GM23338 (cell line): ENCODE measurements around the gene RPS6KB1. TPM values are rescaled to one million over a fixed set of nuclear protein-coding genes. Genes with fewer than 3 reads are reported as not detected.

ENCODE experiments used
- ATAC-seq: fragments of 200-7000 bp; cut with Tn5 transposase; 3 replicates; pipeline ENCODE4 v1.9.1; 2020
- DNase-seq: peaks from one replicate; pipeline ENCODE4 v3.0.0-alpha.2; 2015; ENCODE audit warnings: low spot score
- H2AFZ ChIP-seq: fragments of 200-600 bp; sonication (generic); 2 replicates; pipeline ENCODE4 v1.8.0; 2016; ENCODE audit warnings: antibody characterized with exemption, mild to moderate bottlenecking, moderate library complexity
- H3F3A ChIP-seq: fragments of 200-600 bp; sonication (generic); replicated peaks from 2 replicates; pipeline ENCODE4 v1.8.0; 2017; ENCODE audit warnings: antibody characterized with exemption, mixed run types, low read depth
- H3K27ac ChIP-seq: fragments of 200-600 bp; sonication (generic); 2 replicates; pipeline ENCODE4 v1.6.1; 2016; ENCODE audit warnings: low read depth
- H3K27me3 ChIP-seq: fragments of 200-600 bp; sonication (generic); 2 replicates; pipeline ENCODE4 v1.8.0; 2016; ENCODE audit warnings: mild to moderate bottlenecking, mixed run types, moderate library complexity; ENCODE audit not compliant: insufficient read depth
- H3K36me3 ChIP-seq: fragments of 200-600 bp; sonication (generic); 2 replicates; pipeline ENCODE4 v1.8.0; 2016; ENCODE audit warnings: mild to moderate bottlenecking; ENCODE audit not compliant: insufficient read depth
- H3K4me1 ChIP-seq: fragments of 200-600 bp; sonication (generic); 2 replicates; pipeline ENCODE4 v1.8.0; 2016; ENCODE audit warnings: mild to moderate bottlenecking, moderate library complexity; ENCODE audit not compliant: insufficient read depth
- H3K4me2 ChIP-seq: fragments of 200-600 bp; sonication (generic); 2 replicates; pipeline ENCODE4 v1.7.1; 2017; ENCODE audit warnings: mixed run types
- H3K4me3 ChIP-seq: fragments of 200-600 bp; sonication (generic); 2 replicates; pipeline ENCODE4 v1.6.1; 2016; ENCODE audit warnings: mixed run types
- H3K79me2 ChIP-seq: fragments of 200-600 bp; sonication (generic); replicated peaks from 2 replicates; pipeline ENCODE4 v1.8.0; 2017; ENCODE audit warnings: mild to moderate bottlenecking; ENCODE audit not compliant: insufficient read depth
- H3K9me2 ChIP-seq: fragments of 200-600 bp; sonication (generic); 2 replicates; pipeline ENCODE4 v1.8.0; 2017; ENCODE audit not compliant: insufficient read depth
- H4K20me1 ChIP-seq: fragments of 200-600 bp; sonication (generic); replicated peaks from 2 replicates; pipeline ENCODE4 v1.8.0; 2017; ENCODE audit warnings: mild to moderate bottlenecking; ENCODE audit not compliant: insufficient read depth
- H3K27ac Mint-ChIP-seq: 2 replicates; pipeline ENCODE4 v1.8.0; 2020; ENCODE audit warnings: inconsistent platforms, mild to moderate bottlenecking, moderate library complexity, mixed read lengths
- H3K27me3 Mint-ChIP-seq: 3 replicates; pipeline ENCODE4 v1.8.0; 2022; ENCODE audit warnings: low read depth, mild to moderate bottlenecking, moderate library complexity, mixed read lengths, inconsistent platforms; ENCODE audit not compliant: insufficient read depth, poor library complexity
- H3K36me3 Mint-ChIP-seq: 3 replicates; pipeline ENCODE4 v1.8.0; 2021; ENCODE audit warnings: low read depth, mild to moderate bottlenecking, inconsistent platforms, moderate library complexity, mixed read lengths
- H3K4me1 Mint-ChIP-seq: 3 replicates; pipeline ENCODE4 v1.8.0; 2020; ENCODE audit warnings: mild to moderate bottlenecking, inconsistent platforms, mixed read lengths
- H3K4me3 Mint-ChIP-seq: 3 replicates; pipeline ENCODE4 v1.8.0; 2021; ENCODE audit warnings: moderate library complexity, mild to moderate bottlenecking, inconsistent platforms, mixed read lengths
- H3K9me3 Mint-ChIP-seq: 3 replicates; pipeline ENCODE4 v1.8.0; 2020; ENCODE audit warnings: moderate library complexity, mild to moderate bottlenecking, inconsistent platforms, mixed read lengths
- EZH2phosphoT487 ChIP-seq: fragments of 200-600 bp; sonication (generic); IDR thresholded peaks from one replicate; pipeline ENCODE4 v1.8.1; 2018; ENCODE audit warnings: antibody characterized with exemption; ENCODE audit not compliant: unreplicated experiment
- polyA plus RNA-seq: library from polyadenylated mRNA; unstranded; fragments of >200 nt; fragmentation: Nextera tagmentation; extraction: Ambion mirVana; gene quantifications from 2 replicates; pipeline ENCODE4 v1.2.1, GENCODE V29; 2016
- total RNA-seq: library from RNA; depleted of rRNA; stranded (reverse); fragments of >200 nt; shearing (Covaris generic); gene quantifications from 2 replicates; pipeline ENCODE4 v1.2.3, GENCODE V29; 2014
- TF ChIP-seq, protein P1 (sequence below): fragments of 250-450 bp; sonication (Bioruptor Pico); IDR thresholded peaks from 2 replicates; pipeline ENCODE4 v1.5.0; 2020; ENCODE audit warnings: mild to moderate bottlenecking, moderate library complexity
- TF ChIP-seq, protein P2 (sequence below): IDR thresholded peaks from one replicate; pipeline ENCODE4 v1.6.1; 2018; ENCODE audit warnings: antibody characterized with exemption; ENCODE audit not compliant: unreplicated experiment
- TF ChIP-seq, protein P3 (sequence below), 2 experiments: fragments of 200-600 bp in 1 of 2; sonication (generic) in 1 of 2; conservative IDR thresholded peaks; 2 replicates each; pipeline versions ENCODE4 v1.5.1 to v1.6.1; 2016 to 2017; ENCODE audit warnings: antibody characterized with exemption in 2 of 2, low read depth in 2 of 2, mild to moderate bottlenecking in 2 of 2, moderate library complexity in 1 of 2

The RPS6KB1 gene
- total and polyA plus RNA-seq, 2 experiments from 2014 or later, result 19.5 to 21.7 TPM

DNA sequence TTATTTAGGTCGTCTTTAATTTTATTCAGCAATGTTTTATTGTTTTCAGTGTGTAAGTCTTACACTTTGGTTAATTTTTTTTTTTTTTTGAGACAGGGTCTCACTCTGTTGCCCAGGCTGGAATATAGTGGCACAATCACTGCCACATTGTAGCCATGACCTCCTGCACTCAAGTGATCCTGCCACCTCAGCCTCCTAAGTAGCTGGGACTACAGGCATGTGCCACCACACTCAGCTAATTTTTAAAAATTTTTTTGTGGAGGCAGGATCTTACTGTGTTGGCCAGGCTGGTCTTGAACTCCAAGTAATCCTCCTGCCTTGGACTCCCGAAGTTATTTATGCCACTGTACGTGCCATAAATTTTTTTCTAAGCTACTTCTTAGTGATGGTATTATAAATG, 14.5 kb downstream of the RPS6KB1 start:
- H3K27me3 Mint-ChIP-seq, result peaks cover 2% of the 10 kb centered on the region
- no peak overlapping the region for H3K4me3 ChIP-seq
- H3K36me3 ChIP-seq, result no peaks in the 10 kb centered on the region
- H3K4me1 Mint-ChIP-seq, result no peaks in the 10 kb centered on the region
- ATAC-seq, result no peak
- H3K27me3 ChIP-seq, result no peaks in the 10 kb centered on the region
- no peaks in the 10 kb centered on the region for H3K4me1 ChIP-seq
- peaks cover under 1% of the 10 kb centered on the region; the same call in 1 of the 2 replicates for H4K20me1 ChIP-seq
- H2AFZ ChIP-seq, result no peak overlapping the region
- no peak overlapping the region for H3K4me2 ChIP-seq
- no peaks in the 10 kb centered on the region for H3F3A ChIP-seq
- no peaks in the 10 kb centered on the region for H3K9me3 Mint-ChIP-seq
- DNase-seq, result no peak
- no peak overlapping the region for H3K27ac ChIP-seq
- no peak overlapping the region for H3K27ac Mint-ChIP-seq
- H3K79me2 ChIP-seq, result peaks cover 41% of the 10 kb centered on the region
- H3K4me3 Mint-ChIP-seq, result no peak overlapping the region
- H3K9me2 ChIP-seq, result no peaks in the 10 kb centered on the region
- H3K36me3 Mint-ChIP-seq, result no peaks in the 10 kb centered on the region; the same call in 2 of the 3 replicates
- TF ChIP-seq, protein P1, sequence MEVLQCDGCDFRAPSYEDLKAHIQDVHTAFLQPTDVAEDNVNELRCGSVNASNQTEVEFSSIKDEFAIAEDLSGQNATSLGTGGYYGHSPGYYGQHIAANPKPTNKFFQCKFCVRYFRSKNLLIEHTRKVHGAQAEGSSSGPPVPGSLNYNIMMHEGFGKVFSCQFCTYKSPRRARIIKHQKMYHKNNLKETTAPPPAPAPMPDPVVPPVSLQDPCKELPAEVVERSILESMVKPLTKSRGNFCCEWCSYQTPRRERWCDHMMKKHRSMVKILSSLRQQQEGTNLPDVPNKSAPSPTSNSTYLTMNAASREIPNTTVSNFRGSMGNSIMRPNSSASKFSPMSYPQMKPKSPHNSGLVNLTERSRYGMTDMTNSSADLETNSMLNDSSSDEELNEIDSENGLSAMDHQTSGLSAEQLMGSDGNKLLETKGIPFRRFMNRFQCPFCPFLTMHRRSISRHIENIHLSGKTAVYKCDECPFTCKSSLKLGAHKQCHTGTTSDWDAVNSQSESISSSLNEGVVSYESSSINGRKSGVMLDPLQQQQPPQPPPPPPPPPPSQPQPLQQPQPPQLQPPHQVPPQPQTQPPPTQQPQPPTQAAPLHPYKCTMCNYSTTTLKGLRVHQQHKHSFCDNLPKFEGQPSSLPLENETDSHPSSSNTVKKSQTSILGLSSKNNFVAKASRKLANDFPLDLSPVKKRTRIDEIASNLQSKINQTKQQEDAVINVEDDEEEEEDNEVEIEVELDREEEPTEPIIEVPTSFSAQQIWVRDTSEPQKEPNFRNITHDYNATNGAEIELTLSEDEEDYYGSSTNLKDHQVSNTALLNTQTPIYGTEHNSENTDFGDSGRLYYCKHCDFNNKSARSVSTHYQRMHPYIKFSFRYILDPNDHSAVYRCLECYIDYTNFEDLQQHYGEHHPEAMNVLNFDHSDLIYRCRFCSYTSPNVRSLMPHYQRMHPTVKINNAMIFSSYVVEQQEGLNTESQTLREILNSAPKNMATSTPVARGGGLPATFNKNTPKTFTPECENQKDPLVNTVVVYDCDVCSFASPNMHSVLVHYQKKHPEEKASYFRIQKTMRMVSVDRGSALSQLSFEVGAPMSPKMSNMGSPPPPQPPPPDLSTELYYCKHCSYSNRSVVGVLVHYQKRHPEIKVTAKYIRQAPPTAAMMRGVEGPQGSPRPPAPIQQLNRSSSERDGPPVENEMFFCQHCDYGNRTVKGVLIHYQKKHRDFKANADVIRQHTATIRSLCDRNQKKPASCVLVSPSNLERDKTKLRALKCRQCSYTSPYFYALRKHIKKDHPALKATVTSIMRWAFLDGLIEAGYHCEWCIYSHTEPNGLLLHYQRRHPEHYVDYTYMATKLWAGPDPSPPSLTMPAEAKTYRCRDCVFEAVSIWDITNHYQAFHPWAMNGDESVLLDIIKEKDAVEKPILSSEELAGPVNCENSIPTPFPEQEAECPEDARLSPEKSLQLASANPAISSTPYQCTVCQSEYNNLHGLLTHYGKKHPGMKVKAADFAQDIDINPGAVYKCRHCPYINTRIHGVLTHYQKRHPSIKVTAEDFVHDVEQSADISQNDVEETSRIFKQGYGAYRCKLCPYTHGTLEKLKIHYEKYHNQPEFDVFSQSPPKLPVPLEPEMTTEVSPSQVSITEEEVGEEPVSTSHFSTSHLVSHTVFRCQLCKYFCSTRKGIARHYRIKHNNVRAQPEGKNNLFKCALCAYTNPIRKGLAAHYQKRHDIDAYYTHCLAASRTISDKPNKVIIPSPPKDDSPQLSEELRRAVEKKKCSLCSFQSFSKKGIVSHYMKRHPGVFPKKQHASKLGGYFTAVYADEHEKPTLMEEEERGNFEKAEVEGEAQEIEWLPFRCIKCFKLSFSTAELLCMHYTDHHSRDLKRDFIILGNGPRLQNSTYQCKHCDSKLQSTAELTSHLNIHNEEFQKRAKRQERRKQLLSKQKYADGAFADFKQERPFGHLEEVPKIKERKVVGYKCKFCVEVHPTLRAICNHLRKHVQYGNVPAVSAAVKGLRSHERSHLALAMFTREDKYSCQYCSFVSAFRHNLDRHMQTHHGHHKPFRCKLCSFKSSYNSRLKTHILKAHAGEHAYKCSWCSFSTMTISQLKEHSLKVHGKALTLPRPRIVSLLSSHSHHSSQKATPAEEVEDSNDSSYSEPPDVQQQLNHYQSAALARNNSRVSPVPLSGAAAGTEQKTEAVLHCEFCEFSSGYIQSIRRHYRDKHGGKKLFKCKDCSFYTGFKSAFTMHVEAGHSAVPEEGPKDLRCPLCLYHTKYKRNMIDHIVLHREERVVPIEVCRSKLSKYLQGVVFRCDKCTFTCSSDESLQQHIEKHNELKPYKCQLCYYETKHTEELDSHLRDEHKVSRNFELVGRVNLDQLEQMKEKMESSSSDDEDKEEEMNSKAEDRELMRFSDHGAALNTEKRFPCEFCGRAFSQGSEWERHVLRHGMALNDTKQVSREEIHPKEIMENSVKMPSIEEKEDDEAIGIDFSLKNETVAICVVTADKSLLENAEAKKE (CRISPR knock-in tag), result no peak

DNA sequence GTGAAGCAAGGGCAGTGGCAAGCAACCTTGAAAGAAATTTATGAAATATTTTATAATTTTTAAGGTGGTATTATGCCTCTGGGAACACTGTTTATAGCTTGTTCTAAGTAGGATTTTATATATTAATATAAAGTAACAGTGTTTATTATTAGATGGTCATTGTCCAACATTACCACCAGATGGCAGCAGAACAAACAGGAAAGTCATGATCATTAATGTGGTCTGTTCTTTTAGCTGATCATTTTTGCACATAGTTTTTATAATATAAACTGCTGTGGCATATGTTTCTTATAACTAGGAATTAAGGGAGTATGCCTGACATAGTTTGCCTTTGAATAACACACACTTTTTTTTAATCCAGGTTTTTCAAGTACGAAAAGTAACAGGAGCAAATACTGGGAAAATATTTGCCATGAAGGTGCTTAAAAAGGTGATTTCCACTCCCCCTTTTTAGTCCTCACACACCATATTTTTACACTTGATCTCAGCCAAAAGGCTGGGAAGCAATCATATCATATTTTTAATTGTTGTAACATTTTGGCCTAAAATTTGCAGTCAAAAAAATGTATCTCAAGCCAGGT, 21.4 kb downstream of the RPS6KB1 start:
- Histone ChIP-seq H3F3A (0 out of 2 replicates have a peak, but pooled peaks cover 7% of the 10 kb centered on the region), H3K4me1 (no peaks in the 10 kb centered on the region), H3K4me3 (no peak overlapping the region), H3K27ac (no peak overlapping the region), H3K36me3 (peaks cover 8% of the 10 kb centered on the region; the same call in 1 of the 2 replicates), H3K9me2 (no peaks in the 10 kb centered on the region), H3K27me3 (no peaks in the 10 kb centered on the region), H4K20me1 (peaks cover 5% of the 10 kb centered on the region; the same call in 1 of the 2 replicates), H3K79me2 (no peaks in the 10 kb centered on the region), H2AFZ (no peak overlapping the region), H3K4me2 (no peak overlapping the region)
- Mint-ChIP-seq H3K9me3 (no peaks in the 10 kb centered on the region), H3K27ac (no peak overlapping the region), H3K36me3 (peaks cover 17% of the 10 kb centered on the region), H3K27me3 (peaks cover 2% of the 10 kb centered on the region), H3K4me3 (no peak overlapping the region), H3K4me1 (no peaks in the 10 kb centered on the region)
- ATAC-seq (no peak), DNase-seq (peak; percentile 61)
- no peak for TF ChIP-seq EZH2phosphoT487
- TF ChIP-seq, protein P2, sequence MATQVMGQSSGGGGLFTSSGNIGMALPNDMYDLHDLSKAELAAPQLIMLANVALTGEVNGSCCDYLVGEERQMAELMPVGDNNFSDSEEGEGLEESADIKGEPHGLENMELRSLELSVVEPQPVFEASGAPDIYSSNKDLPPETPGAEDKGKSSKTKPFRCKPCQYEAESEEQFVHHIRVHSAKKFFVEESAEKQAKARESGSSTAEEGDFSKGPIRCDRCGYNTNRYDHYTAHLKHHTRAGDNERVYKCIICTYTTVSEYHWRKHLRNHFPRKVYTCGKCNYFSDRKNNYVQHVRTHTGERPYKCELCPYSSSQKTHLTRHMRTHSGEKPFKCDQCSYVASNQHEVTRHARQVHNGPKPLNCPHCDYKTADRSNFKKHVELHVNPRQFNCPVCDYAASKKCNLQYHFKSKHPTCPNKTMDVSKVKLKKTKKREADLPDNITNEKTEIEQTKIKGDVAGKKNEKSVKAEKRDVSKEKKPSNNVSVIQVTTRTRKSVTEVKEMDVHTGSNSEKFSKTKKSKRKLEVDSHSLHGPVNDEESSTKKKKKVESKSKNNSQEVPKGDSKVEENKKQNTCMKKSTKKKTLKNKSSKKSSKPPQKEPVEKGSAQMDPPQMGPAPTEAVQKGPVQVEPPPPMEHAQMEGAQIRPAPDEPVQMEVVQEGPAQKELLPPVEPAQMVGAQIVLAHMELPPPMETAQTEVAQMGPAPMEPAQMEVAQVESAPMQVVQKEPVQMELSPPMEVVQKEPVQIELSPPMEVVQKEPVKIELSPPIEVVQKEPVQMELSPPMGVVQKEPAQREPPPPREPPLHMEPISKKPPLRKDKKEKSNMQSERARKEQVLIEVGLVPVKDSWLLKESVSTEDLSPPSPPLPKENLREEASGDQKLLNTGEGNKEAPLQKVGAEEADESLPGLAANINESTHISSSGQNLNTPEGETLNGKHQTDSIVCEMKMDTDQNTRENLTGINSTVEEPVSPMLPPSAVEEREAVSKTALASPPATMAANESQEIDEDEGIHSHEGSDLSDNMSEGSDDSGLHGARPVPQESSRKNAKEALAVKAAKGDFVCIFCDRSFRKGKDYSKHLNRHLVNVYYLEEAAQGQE, result no peak
- TF ChIP-seq, protein P3, sequence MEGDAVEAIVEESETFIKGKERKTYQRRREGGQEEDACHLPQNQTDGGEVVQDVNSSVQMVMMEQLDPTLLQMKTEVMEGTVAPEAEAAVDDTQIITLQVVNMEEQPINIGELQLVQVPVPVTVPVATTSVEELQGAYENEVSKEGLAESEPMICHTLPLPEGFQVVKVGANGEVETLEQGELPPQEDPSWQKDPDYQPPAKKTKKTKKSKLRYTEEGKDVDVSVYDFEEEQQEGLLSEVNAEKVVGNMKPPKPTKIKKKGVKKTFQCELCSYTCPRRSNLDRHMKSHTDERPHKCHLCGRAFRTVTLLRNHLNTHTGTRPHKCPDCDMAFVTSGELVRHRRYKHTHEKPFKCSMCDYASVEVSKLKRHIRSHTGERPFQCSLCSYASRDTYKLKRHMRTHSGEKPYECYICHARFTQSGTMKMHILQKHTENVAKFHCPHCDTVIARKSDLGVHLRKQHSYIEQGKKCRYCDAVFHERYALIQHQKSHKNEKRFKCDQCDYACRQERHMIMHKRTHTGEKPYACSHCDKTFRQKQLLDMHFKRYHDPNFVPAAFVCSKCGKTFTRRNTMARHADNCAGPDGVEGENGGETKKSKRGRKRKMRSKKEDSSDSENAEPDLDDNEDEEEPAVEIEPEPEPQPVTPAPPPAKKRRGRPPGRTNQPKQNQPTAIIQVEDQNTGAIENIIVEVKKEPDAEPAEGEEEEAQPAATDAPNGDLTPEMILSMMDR (conservative IDR thresholded peaks at IDR 0.05; ENCODE audit: low read depth in 2 of 2), result peak; percentile 63 to 77
